ENCODE data around the gene CACNB3. TPM values are rescaled to one million over a fixed set of nuclear protein-coding genes. Genes with fewer than 3 reads are reported as not detected.
"Not testable (repeated sequence)": the region's sequence is repeated elsewhere in the genome, so short reads cannot be mapped to it uniquely, and the experiment has no call there.

The CACNB3 gene
- total RNA-seq, 1 experiment from 2014 or later: 4.9 TPM

- no peak for DNase-seq (ENCODE audit: low read depth, low spot score)
- in situ Hi-C loops (cut with HindIII; ENCODE audit: low pct_unique_long_range_greater_than_20kb, low sequenced_read_pairs): no loop called here
These were observed 45.0 kb downstream of the CACNB3 start for GRCh38 chr12:48863291-48863690.

GRCh38 chr12:48865281-48866051, 47.2 kb downstream of the CACNB3 start, which contains the start of gene RND1:
RND1 (minus strand) TSS chr12:48865870; CDS start chr12:48865767, 103 bp downstream.
- peak; percentile 93 for DNase-seq (ENCODE audit: low read depth, low spot score)
- in situ Hi-C loops (cut with HindIII; ENCODE audit: low pct_unique_long_range_greater_than_20kb, low sequenced_read_pairs): no loop called here

- in situ Hi-C loops (cut with HindIII; ENCODE audit: low pct_unique_long_range_greater_than_20kb, low sequenced_read_pairs): no loop called here
These were observed 47.9 kb downstream of the CACNB3 start for GRCh38 chr12:48866052-48866711.

GRCh38 chr12:48868451-48868850, 50.2 kb downstream of the CACNB3 start:
- DNase-seq (ENCODE audit: low read depth, low spot score): no peak
- in situ Hi-C loops (cut with HindIII; ENCODE audit: low pct_unique_long_range_greater_than_20kb, low sequenced_read_pairs): no loop called here

More at GRCh38 chr12:48866052-48866711, 47.9 kb downstream of the CACNB3 start:
- DNase-seq (ENCODE audit: low read depth, low spot score): no peak

GRCh38 chr12:48869191-48869590, 50.9 kb downstream of the CACNB3 start:
- in situ Hi-C loops (cut with HindIII; ENCODE audit: low pct_unique_long_range_greater_than_20kb, low sequenced_read_pairs): no loop called here
- no peak for DNase-seq (ENCODE audit: low read depth, low spot score)

- no peak for DNase-seq (ENCODE audit: low read depth, low spot score)
- in situ Hi-C loops (cut with HindIII; ENCODE audit: low pct_unique_long_range_greater_than_20kb, low sequenced_read_pairs): no loop called here
These were observed 54.8 kb downstream of the CACNB3 start for GRCh38 chr12:48873096-48873495.

- DNase-seq (ENCODE audit: low read depth, low spot score); in situ Hi-C loops (cut with HindIII; ENCODE audit: low pct_unique_long_range_greater_than_20kb, low sequenced_read_pairs): not testable (repeated sequence)
These were observed 55.2 kb downstream of the CACNB3 start for GRCh38 chr12:48873534-48873933.

GRCh38 chr12:48875944-48876515, 57.7 kb downstream of the CACNB3 start:
- no peak for DNase-seq (ENCODE audit: low read depth, low spot score)
- in situ Hi-C loops (cut with HindIII; ENCODE audit: low pct_unique_long_range_greater_than_20kb, low sequenced_read_pairs): no loop called here

Small RNA genes lying within 50 kb of the gene (small RNA-seq; reads per million reads assigned to genes)
- gene MIR4701: 0 reads per million in 2 experiments
- 0 reads per million in 2 experiments for gene RF00019

Other genes with a start within 250 kb of the CACNB3 start
- not detected in 2 replicates for gene LALBA, start 248.4 kb upstream of the CACNB3 start, total RNA-seq (2014; rRNA removed; shearing (Covaris generic))
- 46.4 and 55.6 TPM in 2 replicates for gene KANSL2, start 136.3 kb upstream of the CACNB3 start, total RNA-seq (2014; rRNA removed; shearing (Covaris generic))
- gene CCNT1, start 101.8 kb upstream of the CACNB3 start, total RNA-seq (2014; rRNA removed; shearing (Covaris generic)): 51.4 and 52.1 TPM in 2 replicates
- 28.1 and 31.5 TPM in 2 replicates for gene ADCY6, start 29.4 kb upstream of the CACNB3 start, total RNA-seq (2014; rRNA removed; shearing (Covaris generic))
- gene DDX23, start 33.7 kb downstream of the CACNB3 start, total RNA-seq (2014; rRNA removed; shearing (Covaris generic)): 86.4 and 86.9 TPM in 2 replicates
- gene RND1, start 47.4 kb downstream of the CACNB3 start, total RNA-seq (2014; rRNA removed; shearing (Covaris generic)): 0.11 and 0.13 TPM in 2 replicates
- 10.8 and 12.2 TPM in 2 replicates for gene FKBP11, start 107.0 kb downstream of the CACNB3 start, total RNA-seq (2014; rRNA removed; shearing (Covaris generic))
- 92.3 and 95.8 TPM in 2 replicates for gene ARF3, start 139.0 kb downstream of the CACNB3 start, total RNA-seq (2014; rRNA removed; shearing (Covaris generic))
- 3.4 and 5.1 TPM in 2 replicates for gene WNT10B, start 153.2 kb downstream of the CACNB3 start, total RNA-seq (2014; rRNA removed; shearing (Covaris generic))
- gene WNT1, start 159.8 kb downstream of the CACNB3 start, total RNA-seq (2014; rRNA removed; shearing (Covaris generic)): not detected in 2 replicates
- gene DDN, start 180.9 kb downstream of the CACNB3 start, total RNA-seq (2014; rRNA removed; shearing (Covaris generic)): 0.03 TPM in 1 of 2 replicates, not detected in the other
- 115 and 133 TPM in 2 replicates for gene PRKAG1, start 200.3 kb downstream of the CACNB3 start, total RNA-seq (2014; rRNA removed; shearing (Covaris generic))
- gene KMT2D, start 242.3 kb downstream of the CACNB3 start, total RNA-seq (2014; rRNA removed; shearing (Covaris generic)): 14.5 and 16.1 TPM in 2 replicates